ENCODE measurements around the gene USP31.

DNA sequence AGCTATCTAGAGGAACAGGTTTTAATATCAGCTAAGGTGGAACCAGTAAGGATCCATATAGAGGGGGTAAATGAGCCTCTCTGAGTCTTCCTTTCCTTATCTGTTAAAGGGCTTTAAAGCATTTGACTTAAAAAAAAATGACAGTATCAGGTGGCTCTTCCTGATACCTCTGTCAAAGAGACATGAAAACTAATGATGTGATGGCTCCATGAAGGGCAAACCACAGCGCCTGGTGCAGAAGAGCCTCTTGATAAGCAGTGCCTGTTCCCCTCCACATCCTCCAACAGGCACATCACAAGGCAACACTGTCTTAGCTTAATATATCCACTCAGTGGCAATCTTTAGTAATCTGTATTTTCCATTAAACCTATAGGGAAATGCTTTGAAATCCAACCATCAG is 68.9 kb downstream of the USP31 start:
- TF ChIP-seq, protein P1, sequence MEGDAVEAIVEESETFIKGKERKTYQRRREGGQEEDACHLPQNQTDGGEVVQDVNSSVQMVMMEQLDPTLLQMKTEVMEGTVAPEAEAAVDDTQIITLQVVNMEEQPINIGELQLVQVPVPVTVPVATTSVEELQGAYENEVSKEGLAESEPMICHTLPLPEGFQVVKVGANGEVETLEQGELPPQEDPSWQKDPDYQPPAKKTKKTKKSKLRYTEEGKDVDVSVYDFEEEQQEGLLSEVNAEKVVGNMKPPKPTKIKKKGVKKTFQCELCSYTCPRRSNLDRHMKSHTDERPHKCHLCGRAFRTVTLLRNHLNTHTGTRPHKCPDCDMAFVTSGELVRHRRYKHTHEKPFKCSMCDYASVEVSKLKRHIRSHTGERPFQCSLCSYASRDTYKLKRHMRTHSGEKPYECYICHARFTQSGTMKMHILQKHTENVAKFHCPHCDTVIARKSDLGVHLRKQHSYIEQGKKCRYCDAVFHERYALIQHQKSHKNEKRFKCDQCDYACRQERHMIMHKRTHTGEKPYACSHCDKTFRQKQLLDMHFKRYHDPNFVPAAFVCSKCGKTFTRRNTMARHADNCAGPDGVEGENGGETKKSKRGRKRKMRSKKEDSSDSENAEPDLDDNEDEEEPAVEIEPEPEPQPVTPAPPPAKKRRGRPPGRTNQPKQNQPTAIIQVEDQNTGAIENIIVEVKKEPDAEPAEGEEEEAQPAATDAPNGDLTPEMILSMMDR (IDR thresholded peaks at IDR 0.05), result no peak
- TF ChIP-seq POLR2AphosphoS5 (IDR thresholded peaks at IDR 0.05) (no peak), POLR2A (IDR thresholded peaks at IDR 0.05) (no peak)

All from prostate gland (tissue), 2 donors.